Measurements from ENCODE around the gene JPT2. TPM values are rescaled to one million over a fixed set of nuclear protein-coding genes. Genes with fewer than 3 reads are reported as not detected.
A peak's percentile ranks its signal among the peaks of the same experiment; 100 is the strongest.
"Not testable (repeated sequence)": the region's sequence is repeated elsewhere in the genome, so short reads cannot be mapped to it uniquely, and the experiment has no call there.

Gene JPT2
- total and polyA plus RNA-seq, 10 of the 15 experiments (the other 5 are each of a cell fraction or from before 2014, with no cell fraction given): 11.7 to 78.4 (median 48.4) TPM

DNA sequence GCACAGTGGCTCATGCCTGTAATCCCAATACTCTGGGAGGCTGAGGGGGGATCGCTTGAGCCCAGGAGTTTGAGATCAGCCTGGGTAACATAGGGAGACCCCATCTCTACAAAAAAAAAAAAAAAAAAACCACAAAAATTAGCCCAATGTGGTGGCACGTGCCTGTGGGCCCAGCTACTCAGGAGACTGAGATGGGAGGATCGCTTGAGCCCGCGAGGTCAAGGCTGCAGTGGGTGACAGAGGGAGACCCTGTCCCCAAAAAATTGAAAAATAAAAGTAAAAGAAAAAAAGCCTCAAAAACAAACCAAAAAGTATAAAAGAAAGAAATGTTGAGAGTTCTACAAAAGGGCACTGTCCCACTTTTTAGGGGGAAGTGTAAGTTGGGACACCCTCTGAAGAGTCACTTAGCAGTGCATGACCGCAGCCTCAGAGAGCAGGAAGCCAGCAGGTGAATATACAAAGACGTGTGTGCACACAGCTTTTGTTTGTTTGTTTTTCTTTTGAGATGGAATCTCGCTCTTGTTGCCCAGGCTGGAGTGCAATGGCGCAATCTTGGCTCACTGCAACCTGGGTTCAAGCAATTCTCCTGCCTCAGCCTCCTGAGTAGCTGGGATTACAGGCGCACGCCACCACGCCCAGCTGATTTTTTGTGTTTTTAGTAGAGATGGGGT, 41.6 kb downstream of the JPT2 start:
- 0 out of 3 replicates have a peak, but pooled peaks have one; percentile 24 for ATAC-seq
- H2AFZ ChIP-seq (ENCODE audit: control insufficient read depth, low read depth, low read length); POLR2A ChIA-PET; SMC1A ChIA-PET (ENCODE audit: uncharacterized antibody, unreplicated experiment); H4K20me1 ChIP-seq (ENCODE audit: control insufficient read depth, insufficient read depth); DNase-seq (ENCODE audit: low read depth, low spot score); in situ Hi-C loops (cut with MboI); H3K9ac ChIP-seq (ENCODE audit: control insufficient read depth, insufficient read depth, low read length); H3K36me3 ChIP-seq (ENCODE audit: control insufficient read depth in 2 of 2, insufficient read depth in 2 of 2, low read length in 1 of 2); FAIRE-seq; BruUV-seq (replicated peaks); H3K9me3 ChIP-seq (replicated peaks; ENCODE audit: control insufficient read depth, insufficient read depth, low read length); H3K27me3 ChIP-seq (replicated peaks in 1 of 2; ENCODE audit: control insufficient read depth in 2 of 2, insufficient read depth in 2 of 2, low read length in 1 of 2); H3K4me3 ChIP-seq: not testable (repeated sequence)
- CTCF ChIA-PET: interaction anchor here (0.6 kb wide), 1 partner anchor 978 kb away, joined by 3 read pairs; no protein-coding TSS in a partner anchor
- 64% methylated on average over 12 of the region's 12 CpGs for WGBS (ENCODE audit: insufficient coverage, insufficient replicate concordance, low lambda C conversion rate, missing lambda C conversion rate)
- Histone ChIP-seq H3K4me1 (ENCODE audit: control insufficient read depth, insufficient read depth, low read length) (peaks cover 45% of the 10 kb centered on the region), H3K4me2 (ENCODE audit: control insufficient read depth, insufficient read depth) (peak overlapping the region; percentile 7; the same call in 1 of the 2 replicates), H3K27ac (ENCODE audit: control insufficient read depth, insufficient read depth) (peak overlapping the region; percentile 9; the same call in 1 of the 2 replicates), H3K79me2 (ENCODE audit: control insufficient read depth, insufficient read depth, low read length) (peaks cover 20% of the 10 kb centered on the region)
- peak; percentile 59 to 68; a peak in 2 of 4 replicates for TF ChIP-seq BHLHE40 (IDR thresholded peaks at IDR 0.05; ENCODE audit: borderline replicate concordance in 1 of 2, low read depth in 2 of 2, low read length in 1 of 2)
- TF ChIP-seq, protein P1, sequence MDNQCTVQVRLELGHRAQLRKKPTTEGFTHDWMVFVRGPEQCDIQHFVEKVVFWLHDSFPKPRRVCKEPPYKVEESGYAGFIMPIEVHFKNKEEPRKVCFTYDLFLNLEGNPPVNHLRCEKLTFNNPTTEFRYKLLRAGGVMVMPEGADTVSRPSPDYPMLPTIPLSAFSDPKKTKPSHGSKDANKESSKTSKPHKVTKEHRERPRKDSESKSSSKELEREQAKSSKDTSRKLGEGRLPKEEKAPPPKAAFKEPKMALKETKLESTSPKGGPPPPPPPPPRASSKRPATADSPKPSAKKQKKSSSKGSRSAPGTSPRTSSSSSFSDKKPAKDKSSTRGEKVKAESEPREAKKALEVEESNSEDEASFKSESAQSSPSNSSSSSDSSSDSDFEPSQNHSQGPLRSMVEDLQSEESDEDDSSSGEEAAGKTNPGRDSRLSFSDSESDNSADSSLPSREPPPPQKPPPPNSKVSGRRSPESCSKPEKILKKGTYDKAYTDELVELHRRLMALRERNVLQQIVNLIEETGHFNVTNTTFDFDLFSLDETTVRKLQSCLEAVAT (IDR thresholded peaks at IDR 0.05): peak; percentile 77; the same call in 1 of the 2 replicates
- TF ChIP-seq RUNX3 (IDR thresholded peaks at IDR 0.05; ENCODE audit: low read length): peak; percentile 47
- RAD21 ChIA-PET (ENCODE audit: unreplicated experiment): interaction anchor here (1.3 kb wide), 1 partner anchor 14 kb away, joined by 4 read pairs; the partner anchor contains the start of gene MAPK8IP3
- intact Hi-C loops (cut with micrococcal nuclease; ENCODE audit: unreplicated experiment): loop anchor here (2.0 kb wide), 1 partner anchor 13 kb away; the partner anchor contains the start of gene MAPK8IP3
